ENCODE data around the gene FERMT2. TPM values are rescaled to one million over a fixed set of nuclear protein-coding genes. Genes with fewer than 3 reads are reported as not detected.

The FERMT2 gene
- total RNA-seq, 1 donor from 2014 or later, result 324 TPM

DNA sequence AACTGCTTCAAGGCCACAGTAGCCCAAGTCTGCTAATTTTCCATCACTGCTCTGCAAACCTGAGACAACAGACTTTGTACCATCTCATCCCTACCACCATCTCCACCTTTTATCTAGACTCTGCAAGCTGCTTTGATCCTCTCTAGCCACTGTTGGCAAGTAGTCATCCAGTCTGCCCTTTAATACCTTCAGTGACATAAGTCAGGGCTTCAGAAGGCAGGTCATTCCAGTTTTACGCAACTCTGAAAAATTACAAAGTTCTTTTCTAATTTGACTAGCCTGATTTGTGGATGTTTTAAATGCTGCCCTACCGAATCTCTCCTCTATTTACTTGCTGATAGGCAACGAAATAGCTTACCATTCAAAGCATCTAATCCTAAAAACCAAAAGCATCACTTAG is 2.8 kb downstream of the FERMT2 start:
- Histone ChIP-seq H2AFZ (ENCODE audit: low read depth, low read length) (no peak overlapping the region), H3K9ac (ENCODE audit: low read length) (peak overlapping the region; percentile 97), H3K79me2 (ENCODE audit: insufficient read depth, low read length) (peaks cover 79% of the 10 kb centered on the region), H3K27ac (ENCODE audit: low read depth, low read length) (no peak overlapping the region), H3K36me3 (ENCODE audit: insufficient read depth, low read length) (peaks cover 7% of the 10 kb centered on the region), H3K27me3 (ENCODE audit: insufficient read depth, low read length) (no peaks in the 10 kb centered on the region), H4K20me1 (ENCODE audit: insufficient read depth, low read length) (peaks cover 74% of the 10 kb centered on the region), H3K4me2 (ENCODE audit: low read length) (peak overlapping the region; percentile 95), H3K9me3 (ENCODE audit: insufficient read depth, low read depth, low read length) (no peaks in the 10 kb centered on the region), H3K4me3 (ENCODE audit: insufficient read depth, low read depth, low read length) (peak overlapping the region; percentile 98), H3K4me1 (ENCODE audit: insufficient read depth, low read length) (peaks cover 20% of the 10 kb centered on the region)
- TF ChIP-seq, protein P1, sequence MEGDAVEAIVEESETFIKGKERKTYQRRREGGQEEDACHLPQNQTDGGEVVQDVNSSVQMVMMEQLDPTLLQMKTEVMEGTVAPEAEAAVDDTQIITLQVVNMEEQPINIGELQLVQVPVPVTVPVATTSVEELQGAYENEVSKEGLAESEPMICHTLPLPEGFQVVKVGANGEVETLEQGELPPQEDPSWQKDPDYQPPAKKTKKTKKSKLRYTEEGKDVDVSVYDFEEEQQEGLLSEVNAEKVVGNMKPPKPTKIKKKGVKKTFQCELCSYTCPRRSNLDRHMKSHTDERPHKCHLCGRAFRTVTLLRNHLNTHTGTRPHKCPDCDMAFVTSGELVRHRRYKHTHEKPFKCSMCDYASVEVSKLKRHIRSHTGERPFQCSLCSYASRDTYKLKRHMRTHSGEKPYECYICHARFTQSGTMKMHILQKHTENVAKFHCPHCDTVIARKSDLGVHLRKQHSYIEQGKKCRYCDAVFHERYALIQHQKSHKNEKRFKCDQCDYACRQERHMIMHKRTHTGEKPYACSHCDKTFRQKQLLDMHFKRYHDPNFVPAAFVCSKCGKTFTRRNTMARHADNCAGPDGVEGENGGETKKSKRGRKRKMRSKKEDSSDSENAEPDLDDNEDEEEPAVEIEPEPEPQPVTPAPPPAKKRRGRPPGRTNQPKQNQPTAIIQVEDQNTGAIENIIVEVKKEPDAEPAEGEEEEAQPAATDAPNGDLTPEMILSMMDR (IDR thresholded peaks at IDR 0.05; ENCODE audit: insufficient read depth, low read depth, low read length), result no peak
- no peak for TF ChIP-seq EZH2 (IDR thresholded peaks at IDR 0.05; ENCODE audit: insufficient read depth, low read length)
- Mint-ChIP-seq H3K27me3 (ENCODE audit: low read depth, unreplicated experiment) (no peaks in the 10 kb centered on the region), H3K4me3 (ENCODE audit: unreplicated experiment) (peak overlapping the region; percentile 99), H3K36me3 (ENCODE audit: low read depth, unreplicated experiment) (peaks cover 10% of the 10 kb centered on the region), H3K9me3 (ENCODE audit: unreplicated experiment) (no peaks in the 10 kb centered on the region), H3K27ac (ENCODE audit: unreplicated experiment) (peak overlapping the region; percentile 44), H3K4me1 (ENCODE audit: low read depth, unreplicated experiment) (peaks cover 30% of the 10 kb centered on the region)
- DNase-seq (ENCODE audit: low read depth) (no peak), FAIRE-seq (no peak)

DNA sequence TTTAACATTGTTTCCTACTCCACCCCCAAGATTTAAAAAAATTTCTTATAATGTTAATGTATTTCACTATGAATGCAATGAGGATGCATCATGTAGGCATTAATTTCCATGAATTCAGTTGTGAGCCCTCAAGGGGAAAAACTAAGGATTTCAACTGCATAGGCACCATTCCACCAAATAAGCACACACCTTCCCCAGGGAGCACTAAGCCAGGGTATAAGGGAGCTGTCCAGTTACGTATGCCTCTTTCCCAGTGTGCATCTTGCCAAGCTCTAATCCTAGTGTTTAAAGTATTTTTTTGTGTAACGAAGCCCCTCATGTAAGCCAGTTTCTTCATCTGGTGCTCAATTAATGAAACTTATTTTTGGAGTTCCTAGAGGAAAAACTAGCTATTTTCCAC is 6.6 kb downstream of the FERMT2 start:
- Histone ChIP-seq H3K36me3 (ENCODE audit: insufficient read depth, low read length) (peaks cover 12% of the 10 kb centered on the region), H3K4me2 (ENCODE audit: low read length) (no peak overlapping the region), H3K4me3 (ENCODE audit: insufficient read depth, low read depth, low read length) (no peak overlapping the region), H2AFZ (ENCODE audit: low read depth, low read length) (no peak overlapping the region), H4K20me1 (ENCODE audit: insufficient read depth, low read length) (peaks cover 92% of the 10 kb centered on the region), H3K27me3 (ENCODE audit: insufficient read depth, low read length) (no peaks in the 10 kb centered on the region), H3K79me2 (ENCODE audit: insufficient read depth, low read length) (peaks cover 100% of the 10 kb centered on the region), H3K4me1 (ENCODE audit: insufficient read depth, low read length) (peaks cover 9% of the 10 kb centered on the region), H3K27ac (ENCODE audit: low read depth, low read length) (no peak overlapping the region), H3K9me3 (ENCODE audit: insufficient read depth, low read depth, low read length) (no peaks in the 10 kb centered on the region), H3K9ac (ENCODE audit: low read length) (no peak overlapping the region)
- Mint-ChIP-seq H3K36me3 (ENCODE audit: low read depth, unreplicated experiment) (peaks cover 2% of the 10 kb centered on the region), H3K4me1 (ENCODE audit: low read depth, unreplicated experiment) (peaks cover 30% of the 10 kb centered on the region), H3K27ac (ENCODE audit: unreplicated experiment) (peak overlapping the region; percentile 53), H3K9me3 (ENCODE audit: unreplicated experiment) (no peaks in the 10 kb centered on the region), H3K4me3 (ENCODE audit: unreplicated experiment) (peak overlapping the region; percentile 66), H3K27me3 (ENCODE audit: low read depth, unreplicated experiment) (no peaks in the 10 kb centered on the region)
- FAIRE-seq (no peak), DNase-seq (ENCODE audit: low read depth) (no peak)
- TF ChIP-seq EZH2 (IDR thresholded peaks at IDR 0.05; ENCODE audit: insufficient read depth, low read length), result no peak
- TF ChIP-seq, protein P1 (IDR thresholded peaks at IDR 0.05; ENCODE audit: insufficient read depth, low read depth, low read length), result no peak

DNA sequence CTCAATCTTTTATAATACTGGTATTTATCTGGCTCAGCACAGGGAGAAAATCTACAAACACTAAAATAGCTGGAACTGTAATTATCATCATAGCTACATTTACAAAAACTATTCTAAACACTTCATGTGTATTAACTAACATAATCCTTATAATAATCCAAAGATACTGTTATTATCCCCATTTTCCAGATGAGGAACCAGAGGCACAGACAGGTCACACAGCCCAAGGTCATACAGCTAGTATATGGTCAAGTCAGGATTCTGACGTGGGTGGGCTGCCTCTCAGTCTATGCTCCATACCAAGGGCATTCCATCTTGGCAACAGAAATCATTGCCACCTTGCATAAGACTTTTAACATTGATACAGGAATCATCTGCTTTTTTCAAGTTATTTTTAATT is 11.4 kb downstream of the FERMT2 start:
- Histone ChIP-seq H3K79me2 (ENCODE audit: insufficient read depth, low read length) (peaks cover 100% of the 10 kb centered on the region), H2AFZ (ENCODE audit: low read depth, low read length) (no peak overlapping the region), H3K9ac (ENCODE audit: low read length) (no peak overlapping the region), H4K20me1 (ENCODE audit: insufficient read depth, low read length) (peaks cover 88% of the 10 kb centered on the region), H3K4me3 (ENCODE audit: insufficient read depth, low read depth, low read length) (no peak overlapping the region), H3K27me3 (ENCODE audit: insufficient read depth, low read length) (no peaks in the 10 kb centered on the region), H3K9me3 (ENCODE audit: insufficient read depth, low read depth, low read length) (no peaks in the 10 kb centered on the region), H3K4me1 (ENCODE audit: insufficient read depth, low read length) (peaks cover 4% of the 10 kb centered on the region), H3K27ac (ENCODE audit: low read depth, low read length) (no peak overlapping the region), H3K36me3 (ENCODE audit: insufficient read depth, low read length) (peaks cover 8% of the 10 kb centered on the region), H3K4me2 (ENCODE audit: low read length) (no peak overlapping the region)
- TF ChIP-seq EZH2 (IDR thresholded peaks at IDR 0.05; ENCODE audit: insufficient read depth, low read length), result no peak
- TF ChIP-seq, protein P1 (IDR thresholded peaks at IDR 0.05; ENCODE audit: insufficient read depth, low read depth, low read length), result no peak
- Mint-ChIP-seq H3K4me3 (ENCODE audit: unreplicated experiment) (no peak overlapping the region), H3K36me3 (ENCODE audit: low read depth, unreplicated experiment) (no peaks in the 10 kb centered on the region), H3K9me3 (ENCODE audit: unreplicated experiment) (no peaks in the 10 kb centered on the region), H3K27me3 (ENCODE audit: low read depth, unreplicated experiment) (no peaks in the 10 kb centered on the region), H3K4me1 (ENCODE audit: low read depth, unreplicated experiment) (peaks cover 44% of the 10 kb centered on the region), H3K27ac (ENCODE audit: unreplicated experiment) (no peak overlapping the region)
- FAIRE-seq, result no peak
- no peak for DNase-seq (ENCODE audit: low read depth)
